ENCODE data around the gene MYBL2. TPM values are rescaled to one million over a fixed set of nuclear protein-coding genes. Genes with fewer than 3 reads are reported as not detected.
"Not testable (repeated sequence)": the region's sequence is repeated elsewhere in the genome, so short reads cannot be mapped to it uniquely, and the experiment has no call there.

The MYBL2 gene
- total RNA-seq, 2 experiments from 2014 or later: 73.5 to 76.6 TPM

DNA sequence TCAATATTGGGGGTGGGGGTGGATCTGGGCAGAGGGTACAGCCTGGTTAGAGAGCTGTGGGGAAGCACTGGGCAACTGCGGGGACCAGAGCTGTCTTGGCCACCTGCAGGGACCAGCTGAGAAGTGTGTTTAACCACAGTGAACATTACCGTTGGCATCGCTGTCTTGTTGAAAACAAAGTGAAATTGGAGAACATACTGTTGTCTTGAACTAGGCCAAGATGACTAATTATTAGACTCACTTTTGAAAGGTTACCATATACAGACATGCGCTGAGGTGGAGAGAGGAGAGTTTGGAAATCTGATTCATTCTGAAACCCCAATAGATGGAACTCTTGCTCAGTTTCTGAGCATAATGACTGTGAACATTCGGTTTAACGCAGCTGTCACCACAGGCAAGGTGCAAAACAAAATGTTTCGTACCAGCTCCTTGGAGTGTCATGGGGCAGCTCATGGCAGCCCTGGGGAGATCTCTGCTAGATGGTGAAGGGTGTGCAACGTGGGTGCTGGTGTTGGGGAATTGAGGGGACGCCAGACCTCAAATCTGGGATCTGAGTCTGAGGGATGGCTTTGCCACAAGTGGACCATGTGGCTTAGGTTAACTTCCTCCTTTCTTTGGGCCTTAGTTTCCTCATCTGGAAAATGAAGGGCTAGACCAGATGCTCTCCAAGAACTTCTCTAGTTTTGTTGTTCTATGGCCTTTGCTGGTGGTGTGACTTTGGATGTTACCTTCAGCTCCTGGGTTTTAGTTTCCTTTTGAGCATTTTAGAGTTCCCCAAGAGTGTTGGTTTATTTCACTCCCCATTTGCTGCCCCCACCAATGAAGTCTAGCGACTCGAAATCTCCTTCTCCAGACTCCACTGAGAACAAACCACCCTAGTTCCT is 84.5 kb downstream of the MYBL2 start:
- ChIA-PET POLR2A (interaction anchor here (0.9 to 3.5 kb wide), 23 partner anchors 14 to 1616 kb away, joined by 3 to 26 read pairs (median 7); partner anchors contain the start of gene JPH2), CTCF (interaction anchor here (0.7 to 6.2 kb wide), 21 partner anchors 16 to 917 kb away, joined by 3 to 109 read pairs (median 4); partner anchors contain the start of gene IFT52)
- DNase-seq: peak; percentile 77

DNA sequence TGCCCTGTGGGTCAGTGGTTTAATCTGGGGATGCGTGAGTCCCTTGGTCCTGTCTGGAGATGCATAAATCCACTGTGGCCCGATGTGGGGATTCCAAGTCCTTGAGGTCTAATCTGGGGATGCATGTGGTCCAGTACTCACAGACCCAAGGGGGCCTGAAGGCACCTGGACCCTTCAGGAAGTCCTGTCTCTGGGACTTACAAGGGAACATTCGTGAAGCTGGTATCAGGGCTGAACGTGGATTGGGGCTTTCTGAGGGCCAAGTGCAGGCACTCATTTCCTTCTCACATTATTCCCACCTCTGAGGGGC is 85.1 kb downstream of the MYBL2 start:
- Mint-ChIP-seq H3K36me3 (ENCODE audit: low read depth) (peaks cover 13% of the 10 kb centered on the region), H3K27ac (peak overlapping the region; percentile 91), H3K4me3 (no peak overlapping the region), H3K9me3 (peaks cover 3% of the 10 kb centered on the region), H3K4me1 (peaks cover 42% of the 10 kb centered on the region), H3K27me3 (peaks cover 7% of the 10 kb centered on the region)
- DNase-seq: no peak
- POLR2A ChIA-PET: interaction anchor here (0.9 to 3.5 kb wide), 11 partner anchors 47 to 1615 kb away, joined by 3 to 26 read pairs (median 9); no protein-coding TSS in a partner anchor
- CTCF ChIA-PET: interaction anchor here (1.3 to 6.2 kb wide), 8 partner anchors 26 to 365 kb away, joined by 4 to 109 read pairs (median 8); no protein-coding TSS in a partner anchor

More for the DNA sequence above, 84.5 kb downstream of the MYBL2 start:
- Mint-ChIP-seq H3K27me3 (peaks cover 10% of the 10 kb centered on the region), H3K36me3 (ENCODE audit: low read depth) (peaks cover 13% of the 10 kb centered on the region), H3K4me3 (peak overlapping the region; percentile 8), H3K9me3 (peaks cover 3% of the 10 kb centered on the region), H3K27ac (peak overlapping the region; percentile 91), H3K4me1 (peaks cover 44% of the 10 kb centered on the region)

DNA sequence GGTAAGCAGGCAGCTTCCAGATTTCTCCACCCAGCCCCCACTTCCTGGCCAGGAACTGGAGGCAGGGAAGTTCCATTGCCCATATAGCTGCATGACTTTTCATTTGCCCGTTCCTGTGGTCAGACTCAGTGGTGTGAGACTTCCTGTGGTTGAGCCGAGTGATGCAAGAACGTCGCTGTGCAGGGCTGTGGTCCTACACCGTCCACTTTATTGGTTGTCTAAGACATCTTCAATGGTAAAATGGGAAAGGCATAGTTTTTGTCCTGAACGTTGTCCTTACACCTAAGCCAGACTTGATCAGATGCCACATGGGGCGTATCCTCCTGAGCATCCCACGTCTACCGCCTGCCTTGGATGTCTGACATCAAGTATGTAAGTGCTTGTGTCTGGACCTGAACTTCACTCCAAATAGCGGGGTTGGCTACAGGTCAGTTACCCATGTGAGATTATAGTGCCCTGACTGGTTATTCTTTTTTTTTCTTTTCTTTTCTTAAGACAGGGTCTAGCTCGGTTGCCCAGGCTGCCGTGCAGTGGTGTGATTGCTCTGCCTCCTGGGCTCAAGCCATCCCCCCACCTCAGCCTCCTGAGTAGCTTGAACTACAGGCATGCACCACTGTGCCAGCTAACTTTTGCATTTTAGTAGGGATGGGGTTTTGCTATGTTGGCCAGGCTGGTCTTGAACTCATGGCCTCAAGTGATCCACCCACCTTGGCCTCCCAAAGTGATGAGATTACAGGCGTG is 85.8 kb downstream of the MYBL2 start:
- peaks cover 3% of the 10 kb centered on the region for H3K27me3 Mint-ChIP-seq
- ChIA-PET POLR2A (interaction anchor here (1.8 to 3.5 kb wide), 5 partner anchors 46 to 296 kb away, joined by 6 to 26 read pairs (median 10); no protein-coding TSS in a partner anchor), CTCF (interaction anchor here (1.5 to 6.2 kb wide), 2 partner anchors 328 to 364 kb away, joined by 4 to 109 read pairs; no protein-coding TSS in a partner anchor)
- peaks cover 3% of the 10 kb centered on the region for H3K9me3 Mint-ChIP-seq
- H3K27ac Mint-ChIP-seq: peak overlapping the region; percentile 91
- H3K4me3 Mint-ChIP-seq: peak overlapping the region; percentile 25
- peaks cover 40% of the 10 kb centered on the region for H3K4me1 Mint-ChIP-seq
- peak; percentile 68 for DNase-seq
- H3K36me3 Mint-ChIP-seq (ENCODE audit: low read depth): peaks cover 13% of the 10 kb centered on the region

DNA sequence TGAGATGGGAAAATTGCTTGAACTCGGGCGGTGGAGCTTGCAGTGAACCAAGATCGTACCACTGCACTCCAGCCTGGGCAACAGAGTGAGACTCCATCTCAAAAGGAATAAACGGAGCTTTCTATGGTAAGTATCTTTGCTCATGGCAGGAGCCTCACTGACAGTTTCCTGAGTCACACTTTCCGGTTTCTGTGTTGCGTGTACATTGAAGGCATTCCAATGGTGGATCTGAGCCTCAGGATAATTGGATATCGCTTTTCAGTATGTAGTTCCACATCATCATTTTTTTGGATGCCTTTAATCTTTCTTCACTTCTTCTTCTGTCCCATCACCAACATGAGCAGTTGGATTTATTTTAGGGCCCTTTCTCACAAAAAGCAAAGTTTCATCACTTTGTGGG is 88.5 kb downstream of the MYBL2 start:
- H3K4me3 Mint-ChIP-seq: no peak overlapping the region
- H3K4me1 Mint-ChIP-seq: peaks cover 30% of the 10 kb centered on the region
- no peak for DNase-seq
- peaks cover 11% of the 10 kb centered on the region for H3K27me3 Mint-ChIP-seq
- H3K27ac Mint-ChIP-seq: no peak overlapping the region
- peaks cover 21% of the 10 kb centered on the region for H3K36me3 Mint-ChIP-seq (ENCODE audit: low read depth)
- ChIA-PET POLR2A (no interaction called here), CTCF (no interaction called here)
- H3K9me3 Mint-ChIP-seq: peaks cover 8% of the 10 kb centered on the region

DNA sequence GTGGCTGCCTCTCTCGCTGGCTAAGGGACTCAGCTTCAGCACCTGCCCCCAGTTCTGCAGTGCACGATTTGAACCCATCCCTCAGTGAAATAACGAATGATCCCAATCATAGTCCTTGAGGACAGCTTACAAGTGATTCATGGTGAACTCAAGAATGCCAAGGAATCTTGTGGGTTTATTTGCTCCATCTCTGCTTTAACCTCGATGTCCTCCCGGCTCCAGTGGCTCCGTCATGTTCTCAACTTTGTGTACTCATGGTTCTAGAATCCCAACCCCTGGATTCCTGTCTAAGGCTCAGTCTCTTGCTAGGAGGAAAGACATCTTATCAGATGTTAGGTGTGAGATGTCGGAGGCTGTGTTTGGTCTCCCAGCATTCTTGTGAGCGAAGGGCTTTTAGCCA is 88.9 kb downstream of the MYBL2 start:
- Mint-ChIP-seq H3K4me3 (no peak overlapping the region), H3K27me3 (peaks cover 11% of the 10 kb centered on the region), H3K36me3 (ENCODE audit: low read depth) (peaks cover 21% of the 10 kb centered on the region), H3K9me3 (peaks cover 8% of the 10 kb centered on the region), H3K4me1 (peaks cover 26% of the 10 kb centered on the region), H3K27ac (no peak overlapping the region)
- DNase-seq: no peak
- ChIA-PET POLR2A (interaction anchor here (1.4 kb wide), 1 partner anchor 44 kb away, joined by 3 read pairs; no protein-coding TSS in a partner anchor), CTCF (no interaction called here)

DNA sequence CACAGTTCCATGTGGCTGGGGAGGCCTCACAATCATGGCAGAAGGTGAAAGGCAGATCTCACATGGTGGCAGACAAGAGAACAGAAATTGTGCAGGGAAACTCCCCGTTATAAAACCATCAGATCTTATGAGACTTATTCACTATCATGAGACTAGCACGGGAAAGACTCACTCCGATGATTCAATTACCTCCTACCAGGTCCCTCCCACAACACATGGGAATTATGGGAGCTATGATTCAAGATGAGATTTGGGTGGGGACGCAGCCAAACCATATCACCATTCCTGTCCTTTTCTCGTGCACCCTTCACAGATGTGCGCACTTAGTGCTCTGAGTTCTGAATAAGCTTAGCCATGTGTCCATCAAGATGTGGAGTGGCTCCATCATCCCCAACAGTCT is 91.0 kb downstream of the MYBL2 start:
- Mint-ChIP-seq H3K27me3 (peaks cover 11% of the 10 kb centered on the region), H3K36me3 (ENCODE audit: low read depth) (peaks cover 21% of the 10 kb centered on the region)
- CTCF ChIA-PET, H3K9me3 Mint-ChIP-seq, H3K4me3 Mint-ChIP-seq, DNase-seq, H3K4me1 Mint-ChIP-seq, POLR2A ChIA-PET, H3K27ac Mint-ChIP-seq: not testable (repeated sequence)

DNA sequence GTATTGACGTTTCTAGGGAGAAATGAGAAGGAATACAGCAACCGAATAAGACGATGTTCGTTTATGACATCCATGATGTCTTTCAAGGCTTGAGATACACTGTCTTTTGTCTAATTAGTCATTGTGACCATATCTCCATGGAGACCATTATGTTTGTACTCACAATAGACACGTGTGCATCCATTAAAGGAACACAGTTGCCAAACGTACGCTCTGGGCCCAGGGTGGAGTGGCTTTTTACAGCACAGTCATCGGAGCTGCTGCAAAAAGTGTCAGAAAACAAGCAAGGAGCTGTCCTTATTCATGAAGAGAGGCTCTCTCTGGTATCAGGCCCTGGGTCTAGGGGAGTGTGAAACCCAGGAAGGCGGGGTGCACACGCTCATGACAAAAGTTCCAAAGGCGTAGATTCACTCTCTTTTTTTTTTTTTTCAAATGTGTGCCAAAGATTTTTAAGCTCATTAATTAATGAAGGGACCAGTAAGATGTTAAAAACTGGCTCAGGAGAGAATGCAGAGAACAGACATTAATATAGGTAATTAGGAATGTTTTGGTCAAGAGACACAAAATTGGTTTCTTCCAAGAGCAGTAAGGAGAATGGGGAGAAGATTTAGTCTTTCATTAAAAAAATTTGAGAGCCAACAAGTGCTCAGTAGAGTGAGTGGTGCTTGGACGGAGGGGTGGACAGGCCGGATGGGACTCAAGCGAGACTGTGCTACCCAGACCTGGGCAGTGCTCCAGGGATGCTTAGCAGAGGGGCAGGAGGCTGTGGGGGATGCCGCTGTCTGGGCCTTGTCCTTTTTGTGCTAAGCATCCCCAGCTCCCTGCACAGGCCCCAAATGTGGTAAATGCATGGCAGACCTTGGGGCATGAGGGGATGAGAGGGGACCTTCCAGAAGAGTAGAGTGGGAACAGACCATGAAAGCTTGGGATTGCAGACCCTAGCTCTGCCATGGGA is 94.7 kb downstream of the MYBL2 start:
- no peak for DNase-seq
- no peak overlapping the region for H3K27ac Mint-ChIP-seq
- POLR2A ChIA-PET: no interaction called here

DNA sequence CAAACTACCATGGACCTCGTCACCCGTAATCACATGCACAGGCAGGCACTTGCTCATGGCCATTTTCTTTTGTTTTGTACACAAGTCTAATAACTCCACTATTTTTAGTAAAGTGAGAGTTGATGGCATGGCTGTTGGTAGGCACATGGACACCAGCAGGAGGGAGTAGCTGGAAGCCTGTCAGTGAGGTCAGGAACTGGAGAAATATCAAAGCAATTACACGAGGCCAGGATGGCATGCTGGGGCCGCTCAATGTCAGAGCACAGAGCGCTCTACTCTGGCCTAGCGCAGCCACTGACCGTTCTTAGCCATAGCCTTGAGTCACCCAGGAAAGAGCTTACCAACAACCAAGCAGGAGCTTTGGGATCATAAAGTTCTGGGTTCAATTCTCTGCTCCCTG is 96.0 kb downstream of the MYBL2 start:
- H3K27ac Mint-ChIP-seq: no peak overlapping the region
- H3K4me3 Mint-ChIP-seq: no peak overlapping the region
- peaks cover 7% of the 10 kb centered on the region for H3K36me3 Mint-ChIP-seq (ENCODE audit: low read depth)
- peaks cover 24% of the 10 kb centered on the region for H3K27me3 Mint-ChIP-seq
- H3K4me1 Mint-ChIP-seq: no peaks in the 10 kb centered on the region
- no peak for DNase-seq
- ChIA-PET CTCF (no interaction called here), POLR2A (interaction anchor here (0.8 kb wide), 1 partner anchor 9 kb away, joined by 3 read pairs; no protein-coding TSS in a partner anchor)
- H3K9me3 Mint-ChIP-seq: peaks cover 6% of the 10 kb centered on the region

More for the DNA sequence above, 94.7 kb downstream of the MYBL2 start:
- CTCF ChIA-PET: interaction anchor here (0.6 kb wide), 1 partner anchor 12 kb away, joined by 3 read pairs; no protein-coding TSS in a partner anchor
- peaks cover 6% of the 10 kb centered on the region for H3K9me3 Mint-ChIP-seq
- H3K36me3 Mint-ChIP-seq (ENCODE audit: low read depth): peaks cover 8% of the 10 kb centered on the region
- peaks cover 15% of the 10 kb centered on the region for H3K27me3 Mint-ChIP-seq
- no peak overlapping the region for H3K4me3 Mint-ChIP-seq
- no peaks in the 10 kb centered on the region for H3K4me1 Mint-ChIP-seq

DNA sequence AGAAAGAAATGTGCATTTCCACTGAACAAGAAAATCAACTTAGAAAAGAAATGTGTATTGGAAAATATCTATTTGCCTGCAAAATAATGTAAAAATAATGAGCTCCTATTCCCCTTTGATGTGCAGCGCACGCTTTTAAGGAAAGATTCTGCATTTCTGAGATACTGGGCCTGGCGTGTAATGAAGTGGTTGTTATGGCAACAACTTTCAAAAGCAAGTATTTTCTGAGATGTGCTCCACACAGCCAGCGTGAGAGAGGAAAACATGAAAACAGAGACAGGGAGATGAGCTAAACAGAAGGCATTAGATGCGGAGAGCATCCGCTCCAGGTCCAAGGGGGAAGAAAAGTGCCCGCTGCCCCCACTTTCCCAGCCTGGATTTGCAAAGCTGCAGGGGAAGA is 99.0 kb downstream of the MYBL2 start:
- Mint-ChIP-seq H3K4me1 (no peaks in the 10 kb centered on the region), H3K4me3 (no peak overlapping the region), H3K27ac (no peak overlapping the region), H3K36me3 (ENCODE audit: low read depth) (no peaks in the 10 kb centered on the region), H3K9me3 (no peaks in the 10 kb centered on the region), H3K27me3 (peaks cover 29% of the 10 kb centered on the region)
- CTCF ChIA-PET: no interaction called here
- POLR2A ChIA-PET: no interaction called here
- DNase-seq: no peak

Other genes with a start within 250 kb of the MYBL2 start
- gene SRSF6, start 209.2 kb upstream of the MYBL2 start, total RNA-seq: 100 to 1,000 TPM; 106 to 109 TPM
- gene L3MBTL1, start 159.4 kb upstream of the MYBL2 start, total RNA-seq: 1 to 10 TPM; 7.3 to 7.4 TPM
- under 1 TPM in 1 of 2 experiments, not detected in 1; 0.53 TPM for gene SGK2, start 108.1 kb upstream of the MYBL2 start, total RNA-seq
- gene IFT52, start 76.2 kb upstream of the MYBL2 start, total RNA-seq: 10 to 100 TPM; 13.3 to 15.0 TPM
- not detected for gene GTSF1L, start 59.9 kb downstream of the MYBL2 start, total RNA-seq
- 1 to 10 TPM; 4.4 to 4.6 TPM for gene TOX2, start 247.7 kb downstream of the MYBL2 start, total RNA-seq